Measurements from ENCODE around the gene P2RX6. TPM values are rescaled to one million over a fixed set of nuclear protein-coding genes. Genes with fewer than 3 reads are reported as not detected.

The P2RX6 gene
- total and polyA plus RNA-seq, 4 donors = 0.05 to 0.59 (median 0.33) TPM

- Histone ChIP-seq H3K36me3 (ENCODE audit: control insufficient read depth in 4 of 4, insufficient read depth in 3 of 4, low read depth in 1 of 4, low read length in 3 of 4) (peaks cover 4 to 62% (median 13%) of the 10 kb centered on the region in 4 donors), H3K9me3 (ENCODE audit: control insufficient read depth in 4 of 4, low read length in 3 of 4) (no peaks in the 10 kb centered on the region), H3K27ac (ENCODE audit: low read depth in 1 of 2, low read length in 2 of 2) (no peak overlapping the region), H3K4me3 (ENCODE audit: low read depth in 1 of 3, low read length in 3 of 3) (no peak overlapping the region), H3K27me3 (ENCODE audit: control insufficient read depth in 4 of 4, insufficient read depth in 4 of 4, low read length in 3 of 4) (no peaks in the 10 kb centered on the region), H3K4me1 (ENCODE audit: control insufficient read depth in 4 of 4, insufficient read depth in 4 of 4, low read length in 3 of 4) (peaks cover 6 to 17% (median 11%) of the 10 kb centered on the region in 4 donors), H3K9ac (ENCODE audit: low read depth in 1 of 2, low read length in 2 of 2) (no peak overlapping the region)
- no peak for DNase-seq (ENCODE audit: low spot score)
- 97% methylated on average over 10 of the region's 10 CpGs for WGBS
- TF ChIP-seq NR2F2 (IDR thresholded peaks at IDR 0.05) = no peak
- no peak for TF ChIP-seq REST (IDR thresholded peaks at IDR 0.05)
- TF ChIP-seq, protein P1, sequence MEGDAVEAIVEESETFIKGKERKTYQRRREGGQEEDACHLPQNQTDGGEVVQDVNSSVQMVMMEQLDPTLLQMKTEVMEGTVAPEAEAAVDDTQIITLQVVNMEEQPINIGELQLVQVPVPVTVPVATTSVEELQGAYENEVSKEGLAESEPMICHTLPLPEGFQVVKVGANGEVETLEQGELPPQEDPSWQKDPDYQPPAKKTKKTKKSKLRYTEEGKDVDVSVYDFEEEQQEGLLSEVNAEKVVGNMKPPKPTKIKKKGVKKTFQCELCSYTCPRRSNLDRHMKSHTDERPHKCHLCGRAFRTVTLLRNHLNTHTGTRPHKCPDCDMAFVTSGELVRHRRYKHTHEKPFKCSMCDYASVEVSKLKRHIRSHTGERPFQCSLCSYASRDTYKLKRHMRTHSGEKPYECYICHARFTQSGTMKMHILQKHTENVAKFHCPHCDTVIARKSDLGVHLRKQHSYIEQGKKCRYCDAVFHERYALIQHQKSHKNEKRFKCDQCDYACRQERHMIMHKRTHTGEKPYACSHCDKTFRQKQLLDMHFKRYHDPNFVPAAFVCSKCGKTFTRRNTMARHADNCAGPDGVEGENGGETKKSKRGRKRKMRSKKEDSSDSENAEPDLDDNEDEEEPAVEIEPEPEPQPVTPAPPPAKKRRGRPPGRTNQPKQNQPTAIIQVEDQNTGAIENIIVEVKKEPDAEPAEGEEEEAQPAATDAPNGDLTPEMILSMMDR (IDR thresholded peaks at IDR 0.05; ENCODE audit: low read depth, low read length, missing input control) = no peak
- TF ChIP-seq, protein P2, sequence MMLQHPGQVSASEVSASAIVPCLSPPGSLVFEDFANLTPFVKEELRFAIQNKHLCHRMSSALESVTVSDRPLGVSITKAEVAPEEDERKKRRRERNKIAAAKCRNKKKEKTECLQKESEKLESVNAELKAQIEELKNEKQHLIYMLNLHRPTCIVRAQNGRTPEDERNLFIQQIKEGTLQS (IDR thresholded peaks at IDR 0.05) = no peak
- TF ChIP-seq MAX (IDR thresholded peaks at IDR 0.05) = no peak
- TF ChIP-seq SP1 (IDR thresholded peaks at IDR 0.05) = no peak
- TF ChIP-seq FOXA2 (IDR thresholded peaks at IDR 0.05) = no peak
- no peak for TF ChIP-seq YY1 (IDR thresholded peaks at IDR 0.05)
- TF ChIP-seq RXRA (IDR thresholded peaks at IDR 0.05) = no peak
- TF ChIP-seq JUND (IDR thresholded peaks at IDR 0.05) = no peak
- TF ChIP-seq EGR1 (IDR thresholded peaks at IDR 0.05; ENCODE audit: low read depth in 2 of 2) = no peak
Measured at GRCh38 chr22:20996031-20996410, 18.9 kb upstream of the P2RX6 start.

- Histone ChIP-seq H3K36me3 (ENCODE audit: control insufficient read depth in 4 of 4, insufficient read depth in 3 of 4, low read depth in 1 of 4, low read length in 3 of 4) (peaks cover 4 to 57% (median 12%) of the 10 kb centered on the region in 4 donors), H3K4me3 (ENCODE audit: low read depth in 1 of 3, low read length in 3 of 3) (no peak overlapping the region), H3K4me1 (ENCODE audit: control insufficient read depth in 4 of 4, insufficient read depth in 4 of 4, low read length in 3 of 4) (peaks cover 6 to 22% (median 15%) of the 10 kb centered on the region in 4 donors), H3K9me3 (ENCODE audit: control insufficient read depth in 4 of 4, low read length in 3 of 4) (no peaks in the 10 kb centered on the region), H3K9ac (ENCODE audit: low read depth in 1 of 2, low read length in 2 of 2) (no peak overlapping the region), H3K27me3 (ENCODE audit: control insufficient read depth in 4 of 4, insufficient read depth in 4 of 4, low read length in 3 of 4) (no peaks in the 10 kb centered on the region), H3K27ac (ENCODE audit: low read depth in 1 of 2, low read length in 2 of 2) (no peak overlapping the region)
- DNase-seq (ENCODE audit: low spot score) = no peak
- TF ChIP-seq ZBTB33 (IDR thresholded peaks at IDR 0.05) (no peak), RXRA (IDR thresholded peaks at IDR 0.05) (no peak), TAF1 (conservative IDR thresholded peaks at IDR 0.05) (no peak)
- WGBS = 95% methylated on average over 27 of the region's 27 CpGs
Measured at GRCh38 chr22:20996598-20997535, 18.1 kb upstream of the P2RX6 start.
